K562 (cell line): ENCODE data around the gene CHD3. TPM values are rescaled to one million over a fixed set of nuclear protein-coding genes. Genes with fewer than 3 reads are reported as not detected.
A peak's percentile ranks its signal among the peaks of the same experiment; 100 is the strongest.

ENCODE experiments used
- BCOR ChIP-seq: fragments of 450-650 bp; IDR thresholded peaks from 2 replicates; pipeline ENCODE4 v1.6.1; 2016
- EZH2 ChIP-seq: IDR thresholded peaks from 2 replicates; pipeline ENCODE4 v1.6.1; 2012; ENCODE audit warnings: low read depth, mild to moderate bottlenecking, inconsistent platforms, low read length, borderline replicate concordance
- KDM1A ChIP-seq, 2 experiments: fragments of 450-650 bp; IDR thresholded peaks; 2 replicates each; pipeline ENCODE4 v1.6.1; 2016; ENCODE audit warnings: mild to moderate bottlenecking in 2 of 2
- MEF2D ChIP-seq: conservative IDR thresholded peaks from 2 replicates; pipeline ENCODE4 v1.6.1; 2016; ENCODE audit warnings: low read depth, missing genetic modification characterization, missing compliant biosample characterization
- POLR2H ChIP-seq: IDR thresholded peaks from 2 replicates; pipeline ENCODE4 v1.6.1; 2016; ENCODE audit warnings: missing genetic modification characterization, low read depth, mild to moderate bottlenecking, control low read depth, missing compliant biosample characterization, moderate library complexity
- PPARD ChIP-seq: fragments of 250-450 bp; sonication (Bioruptor Pico); IDR thresholded peaks from 2 replicates; pipeline ENCODE4 v1.8.0; 2022; ENCODE audit warnings: inconsistent platforms, mild to moderate bottlenecking, moderate library complexity
- RBM25 ChIP-seq: fragments of 200-400 bp; formaldehyde crosslinking; IDR thresholded peaks from 2 replicates; pipeline ENCODE4 v1.6.1; 2018; ENCODE audit warnings: low read length, low read depth, moderate library complexity; ENCODE audit not compliant: severe bottlenecking
- RBM39 ChIP-seq: fragments of 200-400 bp; formaldehyde crosslinking; optimal IDR thresholded peaks from 2 replicates; pipeline ENCODE3; 2018; ENCODE audit warnings: low read depth, low read length
- SMARCC2 ChIP-seq: fragments of 450-650 bp; IDR thresholded peaks from 2 replicates; pipeline ENCODE4 v1.6.1; 2017; ENCODE audit warnings: antibody characterized with exemption, moderate library complexity, mild to moderate bottlenecking, low read depth
- SOX6 ChIP-seq: fragments of 450-650 bp; IDR thresholded peaks from 2 replicates; pipeline ENCODE4 v1.6.1; 2014; ENCODE audit warnings: mild to moderate bottlenecking
- SP1 ChIP-seq: sonication (generic); formaldehyde crosslinking; IDR thresholded peaks from 2 replicates; pipeline ENCODE4 v1.8.1; 2022; ENCODE audit warnings: mild to moderate bottlenecking, missing genetic modification reagents
- ZNF324 ChIP-seq: fragments of 250-450 bp; sonication (Bioruptor Pico); IDR thresholded peaks from 2 replicates; pipeline ENCODE4 v1.4.0; 2020; ENCODE audit warnings: mild to moderate bottlenecking
- ZNF384 ChIP-seq: IDR thresholded peaks from 2 replicates; pipeline ENCODE4 v1.6.1; 2012; ENCODE audit warnings: low read depth, low read length, improper control_type of control experiment
- ZNF699 ChIP-seq: fragments of 250-450 bp; sonication (Bioruptor Pico); IDR thresholded peaks from 2 replicates; pipeline ENCODE4 v1.8.0; 2021; ENCODE audit warnings: mild to moderate bottlenecking, moderate library complexity; ENCODE audit not compliant: insufficient replicate concordance
- ZNF717 ChIP-seq: fragments of 250-450 bp; sonication (Bioruptor Pico); IDR thresholded peaks from 2 replicates; pipeline ENCODE4 v1.5.0; 2021
- polyA plus RNA-seq, 8 experiments: library from polyadenylated mRNA; depleted of rRNA in 4 of 8; stranded (reverse) in 5 of 8; unstranded in 3 of 8; fragments of >200 nt; fragmentation: Nextera tagmentation in 2 of 8; fragmentation: Illumina TruSeq in 1 of 8; extraction: Ambion mirVana in 2 of 8; extraction: Trizol in 1 of 8; gene quantifications; 2 replicates each; pipeline versions ENCODE4 v1.2.1 to v1.2.3, GENCODE V29; 2011 to 2014; ENCODE audit warnings: inconsistent platforms in 1 of 8, missing spikeins in 1 of 8
- total RNA-seq, 7 experiments: library from RNA; depleted of rRNA in 6 of 7; stranded (reverse); fragments of >200 nt in 6 of 7; fragmentation: Illumina TruSeq in 2 of 7; extraction: Trizol in 2 of 7; gene quantifications; 2 replicates each; pipeline versions ENCODE4 v1.2.1 to v1.2.3, GENCODE V29; 2011 to 2021; ENCODE audit warnings: low replicate concordance in 1 of 7
- TF ChIP-seq, protein P1 (sequence below): sonication (generic); formaldehyde crosslinking; IDR thresholded peaks from 2 replicates; pipeline ENCODE4 v1.8.0; 2022; ENCODE audit warnings: mild to moderate bottlenecking, missing genetic modification reagents
- TF ChIP-seq, protein P2 (sequence below), 2 experiments: fragments of 250-450 bp in 1 of 2; fragments of 450-650 bp in 1 of 2; sonication (Bioruptor Pico) in 1 of 2; IDR thresholded peaks; 2 replicates each; pipeline versions ENCODE4 v1.6.1 to v1.8.0; 2016 to 2021; ENCODE audit warnings: mild to moderate bottlenecking in 2 of 2, moderate library complexity in 2 of 2, missing compliant biosample characterization in 1 of 2, missing genetic modification characterization in 1 of 2
- TF ChIP-seq, protein P3 (sequence below): IDR thresholded peaks from 3 replicates; pipeline ENCODE4 v1.6.1; 2011; ENCODE audit warnings: borderline replicate concordance, mild to moderate bottlenecking, moderate library complexity; ENCODE audit not compliant: insufficient read length; ENCODE audit errors: extremely low read depth
- TF ChIP-seq, protein P4 (sequence below): fragments of 450-650 bp; formaldehyde crosslinking; IDR thresholded peaks from 2 replicates; pipeline ENCODE4 v1.4.0; 2020; ENCODE audit warnings: mild to moderate bottlenecking, mixed read lengths

Gene CHD3
- total and polyA plus RNA-seq, 9 of the 15 experiments (the other 6 are each of a cell fraction or from before 2014, with no cell fraction given) = 0.39 to 38.2 (median 21.2) TPM

DNA sequence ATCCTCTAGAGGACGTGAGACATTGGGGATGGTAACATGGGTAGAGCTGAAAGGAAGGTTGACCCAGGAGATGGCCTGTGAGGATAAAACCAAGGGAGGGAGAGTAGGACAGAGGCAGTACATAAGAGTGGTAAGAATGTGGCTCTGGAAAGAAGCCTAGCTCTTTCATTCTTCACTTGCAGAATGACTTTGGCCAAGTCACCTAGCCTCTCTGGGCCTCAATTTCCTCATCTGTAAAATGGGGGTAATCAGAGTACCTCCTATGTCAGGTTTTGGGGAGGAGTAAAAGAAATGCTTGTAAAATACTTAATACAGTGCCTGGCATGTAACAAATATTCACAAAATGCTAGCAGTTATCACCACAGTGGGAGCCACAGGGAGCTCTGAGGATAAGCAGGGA is 47.7 kb upstream of the CHD3 start (continued):
- TF ChIP-seq, protein P1, sequence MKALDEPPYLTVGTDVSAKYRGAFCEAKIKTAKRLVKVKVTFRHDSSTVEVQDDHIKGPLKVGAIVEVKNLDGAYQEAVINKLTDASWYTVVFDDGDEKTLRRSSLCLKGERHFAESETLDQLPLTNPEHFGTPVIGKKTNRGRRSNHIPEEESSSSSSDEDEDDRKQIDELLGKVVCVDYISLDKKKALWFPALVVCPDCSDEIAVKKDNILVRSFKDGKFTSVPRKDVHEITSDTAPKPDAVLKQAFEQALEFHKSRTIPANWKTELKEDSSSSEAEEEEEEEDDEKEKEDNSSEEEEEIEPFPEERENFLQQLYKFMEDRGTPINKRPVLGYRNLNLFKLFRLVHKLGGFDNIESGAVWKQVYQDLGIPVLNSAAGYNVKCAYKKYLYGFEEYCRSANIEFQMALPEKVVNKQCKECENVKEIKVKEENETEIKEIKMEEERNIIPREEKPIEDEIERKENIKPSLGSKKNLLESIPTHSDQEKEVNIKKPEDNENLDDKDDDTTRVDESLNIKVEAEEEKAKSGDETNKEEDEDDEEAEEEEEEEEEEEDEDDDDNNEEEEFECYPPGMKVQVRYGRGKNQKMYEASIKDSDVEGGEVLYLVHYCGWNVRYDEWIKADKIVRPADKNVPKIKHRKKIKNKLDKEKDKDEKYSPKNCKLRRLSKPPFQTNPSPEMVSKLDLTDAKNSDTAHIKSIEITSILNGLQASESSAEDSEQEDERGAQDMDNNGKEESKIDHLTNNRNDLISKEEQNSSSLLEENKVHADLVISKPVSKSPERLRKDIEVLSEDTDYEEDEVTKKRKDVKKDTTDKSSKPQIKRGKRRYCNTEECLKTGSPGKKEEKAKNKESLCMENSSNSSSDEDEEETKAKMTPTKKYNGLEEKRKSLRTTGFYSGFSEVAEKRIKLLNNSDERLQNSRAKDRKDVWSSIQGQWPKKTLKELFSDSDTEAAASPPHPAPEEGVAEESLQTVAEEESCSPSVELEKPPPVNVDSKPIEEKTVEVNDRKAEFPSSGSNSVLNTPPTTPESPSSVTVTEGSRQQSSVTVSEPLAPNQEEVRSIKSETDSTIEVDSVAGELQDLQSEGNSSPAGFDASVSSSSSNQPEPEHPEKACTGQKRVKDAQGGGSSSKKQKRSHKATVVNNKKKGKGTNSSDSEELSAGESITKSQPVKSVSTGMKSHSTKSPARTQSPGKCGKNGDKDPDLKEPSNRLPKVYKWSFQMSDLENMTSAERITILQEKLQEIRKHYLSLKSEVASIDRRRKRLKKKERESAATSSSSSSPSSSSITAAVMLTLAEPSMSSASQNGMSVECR (CRISPR knock-in tag) = peak; percentile 42; the same call in 1 of the 2 replicates
- no peak for TF ChIP-seq ZNF324 (CRISPR knock-in tag)
- TF ChIP-seq, protein P2, sequence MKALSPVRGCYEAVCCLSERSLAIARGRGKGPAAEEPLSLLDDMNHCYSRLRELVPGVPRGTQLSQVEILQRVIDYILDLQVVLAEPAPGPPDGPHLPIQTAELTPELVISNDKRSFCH (CRISPR knock-in tag; IDR thresholded peaks at IDR 0.05) = no peak
- TF ChIP-seq, protein P2 (tag; IDR thresholded peaks at IDR 0.05) = no peak
- no peak for TF ChIP-seq PPARD
- TF ChIP-seq, protein P3, sequence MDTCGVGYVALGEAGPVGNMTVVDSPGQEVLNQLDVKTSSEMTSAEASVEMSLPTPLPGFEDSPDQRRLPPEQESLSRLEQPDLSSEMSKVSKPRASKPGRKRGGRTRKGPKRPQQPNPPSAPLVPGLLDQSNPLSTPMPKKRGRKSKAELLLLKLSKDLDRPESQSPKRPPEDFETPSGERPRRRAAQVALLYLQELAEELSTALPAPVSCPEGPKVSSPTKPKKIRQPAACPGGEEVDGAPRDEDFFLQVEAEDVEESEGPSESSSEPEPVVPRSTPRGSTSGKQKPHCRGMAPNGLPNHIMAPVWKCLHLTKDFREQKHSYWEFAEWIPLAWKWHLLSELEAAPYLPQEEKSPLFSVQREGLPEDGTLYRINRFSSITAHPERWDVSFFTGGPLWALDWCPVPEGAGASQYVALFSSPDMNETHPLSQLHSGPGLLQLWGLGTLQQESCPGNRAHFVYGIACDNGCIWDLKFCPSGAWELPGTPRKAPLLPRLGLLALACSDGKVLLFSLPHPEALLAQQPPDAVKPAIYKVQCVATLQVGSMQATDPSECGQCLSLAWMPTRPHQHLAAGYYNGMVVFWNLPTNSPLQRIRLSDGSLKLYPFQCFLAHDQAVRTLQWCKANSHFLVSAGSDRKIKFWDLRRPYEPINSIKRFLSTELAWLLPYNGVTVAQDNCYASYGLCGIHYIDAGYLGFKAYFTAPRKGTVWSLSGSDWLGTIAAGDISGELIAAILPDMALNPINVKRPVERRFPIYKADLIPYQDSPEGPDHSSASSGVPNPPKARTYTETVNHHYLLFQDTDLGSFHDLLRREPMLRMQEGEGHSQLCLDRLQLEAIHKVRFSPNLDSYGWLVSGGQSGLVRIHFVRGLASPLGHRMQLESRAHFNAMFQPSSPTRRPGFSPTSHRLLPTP = no peak
- TF ChIP-seq, protein P4, sequence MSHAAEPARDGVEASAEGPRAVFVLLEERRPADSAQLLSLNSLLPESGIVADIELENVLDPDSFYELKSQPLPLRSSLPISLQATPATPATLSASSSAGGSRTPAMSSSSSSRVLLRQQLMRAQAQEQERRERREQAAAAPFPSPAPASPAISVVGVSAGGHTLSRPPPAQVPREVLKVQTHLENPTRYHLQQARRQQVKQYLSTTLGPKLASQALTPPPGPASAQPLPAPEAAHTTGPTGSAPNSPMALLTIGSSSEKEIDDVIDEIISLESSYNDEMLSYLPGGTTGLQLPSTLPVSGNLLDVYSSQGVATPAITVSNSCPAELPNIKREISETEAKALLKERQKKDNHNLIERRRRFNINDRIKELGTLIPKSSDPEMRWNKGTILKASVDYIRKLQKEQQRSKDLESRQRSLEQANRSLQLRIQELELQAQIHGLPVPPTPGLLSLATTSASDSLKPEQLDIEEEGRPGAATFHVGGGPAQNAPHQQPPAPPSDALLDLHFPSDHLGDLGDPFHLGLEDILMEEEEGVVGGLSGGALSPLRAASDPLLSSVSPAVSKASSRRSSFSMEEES = no peak
- no peak for TF ChIP-seq ZNF717 (CRISPR knock-in tag)
- no peak for TF ChIP-seq POLR2H (tag)
- no peak for TF ChIP-seq RBM39
- no peak for TF ChIP-seq SOX6
- no peak for TF ChIP-seq SMARCC2
- no peak for TF ChIP-seq EZH2
- TF ChIP-seq SP1 (CRISPR knock-in tag) = no peak
- no peak for TF ChIP-seq MEF2D (tag)
- no peak for TF ChIP-seq ZNF699 (CRISPR knock-in tag)
- peak; percentile 86 for TF ChIP-seq RBM25
- peak; percentile 40 to 57; a peak in 3 of 4 replicates for TF ChIP-seq KDM1A (IDR thresholded peaks at IDR 0.05)
- peak; percentile 59; the same call in 1 of the 2 replicates for TF ChIP-seq BCOR
- no peak for TF ChIP-seq ZNF384
